AG10803 (cell line): ENCODE data around the gene PCDHA13.
"Not testable (repeated sequence)": the region's sequence is repeated elsewhere in the genome, so short reads cannot be mapped to it uniquely, and the experiment has no call there.

Experiments used
- DNase-seq: peaks from one replicate; pipeline ENCODE4 v3.0.0; 2010; ENCODE audit warnings: low read depth
- H3K4me3 ChIP-seq: 2 replicates; pipeline ENCODE4 v1.5.1; 2011; ENCODE audit warnings: mild to moderate bottlenecking, low read length, control low read depth
- TF ChIP-seq, protein P1 (sequence below): conservative IDR thresholded peaks from 2 replicates; pipeline ENCODE4 v1.5.1; 2011; ENCODE audit warnings: mild to moderate bottlenecking, low read length, control low read depth, inconsistent platforms

Gene PCDHA13, protein sequence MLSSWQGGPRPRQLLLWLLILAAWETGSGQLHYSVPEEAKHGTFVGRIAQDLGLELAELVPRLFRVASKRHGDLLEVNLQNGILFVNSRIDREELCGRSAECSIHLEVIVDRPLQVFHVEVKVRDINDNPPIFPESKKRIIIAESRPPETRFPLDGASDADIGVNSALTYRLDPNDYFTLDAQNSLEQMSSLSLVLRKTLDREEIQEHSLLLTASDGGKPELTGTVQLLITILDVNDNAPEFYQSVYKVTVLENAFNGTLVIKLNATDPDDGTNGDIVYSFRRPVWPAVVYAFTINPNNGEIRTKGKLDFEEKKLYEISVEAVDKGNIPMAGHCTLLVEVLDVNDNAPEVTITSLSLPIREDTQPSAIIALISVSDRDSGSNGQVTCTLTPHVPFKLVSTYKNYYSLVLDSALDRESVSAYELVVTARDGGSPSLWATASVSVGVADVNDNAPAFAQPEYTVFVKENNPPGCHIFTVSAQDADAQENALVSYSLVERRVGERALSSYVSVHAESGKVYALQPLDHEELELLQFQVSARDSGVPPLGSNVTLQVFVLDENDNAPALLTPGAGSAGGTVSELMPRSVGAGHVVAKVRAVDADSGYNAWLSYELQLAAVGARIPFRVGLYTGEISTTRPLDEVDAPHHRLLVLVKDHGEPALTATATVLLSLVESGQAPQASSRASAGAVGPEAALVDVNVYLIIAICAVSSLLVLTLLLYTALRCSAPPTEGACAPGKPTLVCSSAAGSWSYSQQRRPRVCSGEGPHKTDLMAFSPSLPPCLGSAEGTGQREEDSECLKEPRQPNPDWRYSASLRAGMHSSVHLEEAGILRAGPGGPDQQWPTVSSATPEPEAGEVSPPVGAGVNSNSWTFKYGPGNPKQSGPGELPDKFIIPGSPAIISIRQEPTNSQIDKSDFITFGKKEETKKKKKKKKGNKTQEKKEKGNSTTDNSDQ

DNA sequence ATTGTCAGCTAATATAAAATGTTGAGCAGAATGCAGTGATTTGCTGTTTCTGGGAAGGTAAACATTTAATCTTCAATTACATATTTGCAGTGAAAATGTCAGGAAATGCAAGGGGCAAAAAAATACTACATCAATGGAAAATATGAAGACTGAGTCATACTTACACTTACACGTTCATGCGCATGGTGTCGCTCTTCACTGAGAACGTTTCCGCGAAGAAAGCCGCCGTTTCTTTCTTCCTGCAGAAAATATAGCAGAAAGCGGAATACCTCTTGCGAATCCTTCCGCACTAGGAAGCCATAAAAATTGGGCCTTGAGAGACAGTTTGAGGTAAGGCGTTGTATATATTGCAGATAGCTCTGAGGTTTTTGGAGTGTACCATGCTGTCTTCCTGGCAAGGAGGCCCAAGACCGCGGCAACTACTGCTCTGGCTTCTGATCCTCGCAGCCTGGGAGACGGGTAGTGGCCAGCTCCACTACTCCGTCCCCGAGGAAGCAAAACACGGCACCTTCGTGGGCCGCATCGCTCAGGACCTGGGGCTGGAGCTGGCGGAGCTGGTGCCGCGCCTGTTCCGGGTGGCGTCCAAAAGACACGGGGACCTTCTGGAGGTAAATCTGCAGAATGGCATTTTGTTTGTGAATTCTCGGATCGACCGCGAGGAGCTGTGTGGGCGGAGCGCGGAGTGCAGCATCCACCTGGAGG is at the start of gene PCDHA13:
Gene PCDHA13, plus strand, starts transcription at position 236 of the 702 bp plus-strand sequence. Its CDS starts 145 bp downstream, at position 381.
- no peak for DNase-seq
- TF ChIP-seq, protein P1, sequence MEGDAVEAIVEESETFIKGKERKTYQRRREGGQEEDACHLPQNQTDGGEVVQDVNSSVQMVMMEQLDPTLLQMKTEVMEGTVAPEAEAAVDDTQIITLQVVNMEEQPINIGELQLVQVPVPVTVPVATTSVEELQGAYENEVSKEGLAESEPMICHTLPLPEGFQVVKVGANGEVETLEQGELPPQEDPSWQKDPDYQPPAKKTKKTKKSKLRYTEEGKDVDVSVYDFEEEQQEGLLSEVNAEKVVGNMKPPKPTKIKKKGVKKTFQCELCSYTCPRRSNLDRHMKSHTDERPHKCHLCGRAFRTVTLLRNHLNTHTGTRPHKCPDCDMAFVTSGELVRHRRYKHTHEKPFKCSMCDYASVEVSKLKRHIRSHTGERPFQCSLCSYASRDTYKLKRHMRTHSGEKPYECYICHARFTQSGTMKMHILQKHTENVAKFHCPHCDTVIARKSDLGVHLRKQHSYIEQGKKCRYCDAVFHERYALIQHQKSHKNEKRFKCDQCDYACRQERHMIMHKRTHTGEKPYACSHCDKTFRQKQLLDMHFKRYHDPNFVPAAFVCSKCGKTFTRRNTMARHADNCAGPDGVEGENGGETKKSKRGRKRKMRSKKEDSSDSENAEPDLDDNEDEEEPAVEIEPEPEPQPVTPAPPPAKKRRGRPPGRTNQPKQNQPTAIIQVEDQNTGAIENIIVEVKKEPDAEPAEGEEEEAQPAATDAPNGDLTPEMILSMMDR: 0 out of 2 replicates have a peak, but pooled peaks have one; percentile 9
- H3K4me3 ChIP-seq: no peak within 1 kb of the TSS

DNA sequence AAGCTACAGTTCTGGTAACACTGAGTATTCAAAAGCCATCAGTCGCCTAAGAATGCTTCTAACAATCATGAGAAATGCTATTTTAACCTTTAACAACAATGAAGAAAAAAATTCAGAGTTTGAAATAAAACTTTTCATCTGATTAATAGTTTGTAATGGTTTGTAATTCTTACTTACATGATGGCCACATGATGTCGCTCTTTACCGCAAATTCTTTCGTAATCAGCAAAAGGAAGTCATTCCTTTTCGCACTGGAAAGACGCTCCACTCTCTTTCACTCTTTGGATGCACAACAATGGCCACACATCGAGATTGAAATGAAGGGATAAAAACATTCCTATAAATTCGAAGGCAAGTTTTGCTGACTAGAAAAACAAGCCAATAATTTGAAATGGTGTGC is 47.9 kb upstream of the PCDHA13 start, which contains the start of gene PCDHA7:
Gene PCDHA7, plus strand, starts transcription at position 277 of the 400 bp plus-strand sequence. Its CDS starts 115 bp downstream, at position 392.
- TF ChIP-seq, protein P1: peak; percentile 18; the same call in 1 of the 2 replicates
- peak; percentile 35 for DNase-seq

DNA sequence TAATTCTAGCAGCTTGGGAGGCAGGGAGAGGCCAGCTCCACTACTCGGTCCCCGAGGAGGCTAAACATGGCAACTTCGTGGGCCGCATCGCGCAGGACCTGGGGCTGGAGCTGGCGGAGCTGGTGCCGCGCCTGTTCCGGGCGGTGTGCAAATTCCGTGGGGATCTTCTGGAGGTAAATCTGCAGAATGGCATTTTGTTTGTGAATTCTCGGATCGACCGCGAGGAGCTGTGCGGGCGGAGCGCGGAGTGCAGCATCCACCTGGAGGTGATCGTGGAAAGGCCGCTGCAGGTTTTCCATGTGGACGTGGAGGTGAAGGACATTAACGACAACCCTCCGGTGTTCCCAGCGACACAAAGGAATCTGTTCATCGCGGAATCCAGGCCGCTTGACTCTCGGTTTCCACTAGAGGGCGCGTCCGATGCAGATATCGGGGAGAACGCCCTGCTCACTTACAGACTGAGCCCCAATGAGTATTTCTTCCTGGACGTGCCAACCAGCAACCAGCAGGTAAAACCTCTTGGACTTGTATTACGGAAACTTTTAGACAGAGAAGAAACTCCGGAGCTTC is 47.4 kb upstream of the PCDHA13 start:
- H3K4me3 ChIP-seq: peak overlapping the region; percentile 32
- DNase-seq: not testable (repeated sequence)

More for the DNA sequence above, 47.9 kb upstream of the PCDHA13 start, which contains the start of gene PCDHA7:
- H3K4me3 ChIP-seq: peak within 1 kb of the TSS; percentile 32

DNA sequence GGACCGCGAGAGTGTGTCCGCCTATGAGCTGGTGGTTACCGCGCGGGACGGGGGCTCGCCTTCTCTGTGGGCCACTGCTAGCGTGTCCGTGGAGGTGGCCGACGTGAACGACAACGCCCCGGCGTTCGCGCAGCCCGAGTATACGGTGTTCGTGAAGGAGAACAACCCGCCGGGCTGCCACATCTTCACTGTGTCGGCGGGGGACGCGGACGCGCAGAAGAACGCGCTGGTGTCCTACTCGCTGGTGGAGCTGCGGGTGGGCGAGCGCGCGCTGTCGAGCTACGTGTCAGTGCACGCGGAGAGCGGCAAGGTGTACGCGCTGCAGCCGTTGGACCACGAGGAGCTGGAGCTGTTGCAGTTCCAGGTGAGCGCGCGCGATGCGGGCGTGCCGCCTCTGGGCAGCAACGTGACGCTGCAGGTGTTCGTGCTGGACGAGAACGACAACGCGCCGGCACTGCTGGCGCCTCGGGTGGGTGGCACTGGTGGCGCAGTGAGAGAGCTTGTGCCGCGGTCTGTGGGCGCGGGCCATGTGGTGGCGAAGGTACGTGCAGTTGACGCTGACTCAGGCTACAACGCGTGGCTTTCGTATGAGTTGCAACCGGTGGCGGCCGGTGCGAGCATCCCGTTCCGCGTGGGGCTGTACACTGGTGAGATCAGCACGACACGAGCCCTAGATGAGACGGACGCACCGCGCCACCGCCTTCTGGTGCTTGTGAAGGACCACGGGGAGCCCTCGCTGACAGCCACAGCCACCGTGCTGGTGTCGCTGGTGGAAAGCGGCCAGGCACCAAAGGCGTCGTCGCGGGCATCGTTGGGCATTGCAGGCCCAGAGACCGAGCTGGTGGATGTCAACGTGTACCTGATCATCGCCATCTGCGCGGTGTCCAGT is 46.1 kb upstream of the PCDHA13 start:
- no peak for DNase-seq
- TF ChIP-seq, protein P1: no peak
- no peak overlapping the region for H3K4me3 ChIP-seq

DNA sequence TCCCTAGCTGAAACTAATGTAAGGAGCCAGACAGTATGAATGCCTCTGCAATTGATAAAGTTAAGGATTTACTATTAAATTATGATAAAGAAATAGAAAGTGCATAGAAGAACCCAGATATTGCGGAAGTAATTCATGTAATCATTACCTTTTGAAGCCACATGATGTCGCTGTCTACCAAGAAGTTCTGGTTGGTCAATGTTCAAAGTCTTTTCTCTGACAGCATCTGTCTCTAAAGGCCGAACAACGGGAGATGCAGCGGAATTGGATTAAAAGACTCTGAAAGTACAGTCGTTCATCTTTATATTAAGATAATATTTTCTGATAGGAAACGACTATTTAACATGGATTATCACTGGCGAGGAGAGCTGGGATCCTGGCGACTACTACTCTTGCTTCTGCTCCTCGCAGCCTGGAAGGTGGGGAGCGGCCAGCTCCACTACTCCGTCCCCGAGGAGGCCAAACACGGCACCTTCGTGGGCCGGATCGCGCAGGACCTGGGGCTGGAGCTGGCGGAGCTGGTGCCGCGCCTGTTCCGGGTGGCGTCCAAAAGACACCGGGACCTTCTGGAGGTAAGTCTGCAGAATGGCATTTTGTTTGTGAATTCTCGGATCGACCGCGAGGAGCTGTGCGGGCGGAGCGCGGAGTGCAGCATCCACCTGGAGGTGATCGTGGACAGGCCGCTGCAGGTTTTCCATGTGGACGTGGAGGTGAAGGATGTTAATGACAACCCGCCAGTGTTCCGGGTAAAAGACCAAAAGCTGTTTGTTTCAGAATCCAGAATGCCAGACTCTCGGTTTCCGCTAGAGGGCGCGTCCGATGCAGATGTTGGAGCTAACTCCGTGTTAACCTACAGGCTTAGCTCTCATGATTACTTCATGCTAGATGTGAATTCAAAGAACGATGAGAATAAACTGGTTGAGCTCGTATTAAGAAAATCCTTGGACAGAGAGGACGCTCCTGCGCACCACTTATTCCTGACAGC is 40.7 kb upstream of the PCDHA13 start, which contains the start of gene PCDHA8:
Gene PCDHA8, plus strand, starts transcription at position 210 of the 985 bp plus-strand sequence. Its CDS starts 135 bp downstream, at position 345.
- DNase-seq: no peak
- no peak within 1 kb of the TSS; the same call in 1 of the 2 replicates for H3K4me3 ChIP-seq
- TF ChIP-seq, protein P1: peak; percentile 25
